LoVo (cell line): Measurements from ENCODE around the gene GJA5.

Source experiments
- DNase-seq: peaks from one replicate; pipeline ENCODE4 v3.0.0-alpha.2; 2016; ENCODE audit warnings: low spot score

Gene GJA5

DNA sequence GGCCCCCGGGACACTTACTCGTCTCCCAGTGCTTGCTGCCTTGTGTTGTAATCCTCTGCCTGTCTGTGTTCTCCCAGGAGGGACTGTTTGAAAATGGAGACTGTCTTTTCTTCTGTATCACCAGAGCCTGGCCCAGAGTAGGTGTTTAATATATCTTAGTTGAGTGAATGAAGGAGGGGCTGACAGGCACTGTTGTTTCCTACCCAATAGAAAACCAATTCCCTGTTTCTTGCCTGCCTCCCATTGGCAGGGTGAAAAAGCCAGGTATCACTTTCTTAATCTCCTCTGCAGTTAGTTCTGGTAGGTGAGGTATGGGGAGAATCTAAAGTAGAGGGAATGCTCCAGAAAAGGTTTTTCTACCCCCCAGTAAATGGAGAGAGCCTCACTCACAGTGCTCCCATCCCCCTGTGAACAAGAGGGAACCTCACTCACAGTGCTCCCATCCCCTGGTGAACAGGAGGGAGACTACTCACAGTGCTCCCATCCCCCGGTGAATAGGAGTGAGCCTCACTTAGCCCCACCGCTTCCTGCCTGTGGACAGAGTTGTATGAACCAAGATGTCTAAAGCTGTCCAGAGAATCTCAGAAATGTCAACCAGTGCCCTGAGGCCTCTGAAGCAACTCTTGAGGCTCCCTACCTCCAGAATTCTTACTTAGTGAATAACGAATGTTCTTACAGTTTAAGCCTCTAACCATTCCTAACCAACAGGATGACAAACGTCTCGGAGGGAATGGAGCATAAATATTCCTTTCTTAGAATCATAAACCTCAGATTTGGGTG lies at the start of gene GJA5:
Gene GJA5 (minus strand): TSS at position 122 of the 780 bp plus-strand sequence. CDS start 1,364 bp downstream, outside the sequence.
- no peak for DNase-seq

- DNase-seq: no peak
These were observed 48.8 kb upstream of the GJA5 start for GRCh38 chr1:147809236-147809635.

DNA sequence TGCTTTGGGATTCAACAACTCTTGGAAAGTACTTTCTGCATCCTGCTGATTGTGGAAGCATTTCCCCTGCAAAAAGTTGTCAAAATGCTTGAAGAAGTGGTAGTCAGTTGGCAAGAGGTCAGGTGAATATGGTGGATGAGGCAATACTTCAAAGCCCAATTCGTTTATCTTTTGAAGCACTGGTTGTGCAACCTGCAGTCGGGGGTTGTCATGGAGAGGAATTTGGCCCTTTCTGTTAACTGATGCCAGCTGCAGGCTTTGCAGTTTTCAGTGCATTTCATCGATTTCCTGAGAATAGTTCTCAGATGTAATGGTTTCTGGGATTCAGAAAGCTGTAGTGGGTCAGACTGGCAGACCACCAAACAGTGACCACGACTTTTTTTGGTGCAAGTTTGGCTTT lies 47.6 kb upstream of the GJA5 start:
- DNase-seq: no peak

- DNase-seq: no peak
These were observed 47.0 kb upstream of the GJA5 start for GRCh38 chr1:147807405-147807804.

DNA sequence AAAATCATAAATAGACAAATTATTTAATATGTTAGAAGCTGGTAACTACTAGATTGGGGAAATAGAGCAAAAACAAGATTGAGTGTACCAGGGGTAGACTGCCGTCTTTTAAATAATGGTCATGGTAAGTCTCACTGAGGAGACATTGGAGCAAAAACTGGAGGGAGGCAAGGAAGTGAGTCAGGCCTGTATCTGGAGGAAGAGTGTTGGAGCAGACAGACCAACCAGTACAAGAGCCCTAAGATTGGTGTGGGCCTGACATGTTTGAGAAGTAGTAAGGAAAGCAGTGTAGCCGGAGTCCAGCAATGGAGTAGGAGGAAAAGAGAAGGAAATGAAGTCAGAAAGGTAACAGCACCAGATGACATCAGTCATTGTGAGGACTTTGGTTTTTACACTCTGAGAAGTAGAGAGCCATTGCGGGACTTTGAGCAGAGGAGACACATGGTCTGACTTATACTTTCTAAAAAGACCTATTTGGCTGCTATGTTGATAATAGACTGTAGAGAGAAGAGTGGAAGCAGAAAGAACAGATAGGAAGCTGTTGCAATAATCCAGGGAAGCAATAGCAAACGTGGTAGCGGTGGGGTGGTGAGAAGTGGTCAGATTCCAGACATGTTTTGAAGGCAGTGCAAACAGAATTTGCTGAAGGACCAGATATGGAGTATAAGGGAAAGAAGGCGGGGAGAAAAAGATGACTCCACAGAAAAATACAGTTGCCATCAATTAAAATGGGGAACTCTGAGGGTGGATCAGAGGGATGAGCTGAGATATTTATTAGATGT lies 44.7 kb upstream of the GJA5 start:
- no peak for DNase-seq

DNA sequence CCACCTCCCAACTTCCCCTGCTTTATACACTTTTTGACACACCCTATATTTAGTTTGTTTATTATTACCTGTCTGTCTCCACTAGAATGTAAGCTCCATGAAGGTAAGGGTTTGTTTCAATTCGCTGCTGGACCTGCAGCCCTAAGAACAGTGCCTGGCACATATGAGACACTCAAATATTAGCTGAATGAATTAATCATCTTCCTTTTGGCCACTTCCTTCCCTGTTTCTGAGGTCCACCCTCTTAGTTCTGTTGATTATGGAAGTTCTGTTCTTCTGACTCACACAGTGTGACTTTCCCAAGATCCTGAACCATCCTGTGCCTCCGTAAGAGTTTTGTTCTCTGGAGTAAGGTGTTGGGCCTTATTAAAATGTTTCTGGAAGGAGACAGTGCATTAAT lies 40.4 kb upstream of the GJA5 start:
- no peak for DNase-seq

DNA sequence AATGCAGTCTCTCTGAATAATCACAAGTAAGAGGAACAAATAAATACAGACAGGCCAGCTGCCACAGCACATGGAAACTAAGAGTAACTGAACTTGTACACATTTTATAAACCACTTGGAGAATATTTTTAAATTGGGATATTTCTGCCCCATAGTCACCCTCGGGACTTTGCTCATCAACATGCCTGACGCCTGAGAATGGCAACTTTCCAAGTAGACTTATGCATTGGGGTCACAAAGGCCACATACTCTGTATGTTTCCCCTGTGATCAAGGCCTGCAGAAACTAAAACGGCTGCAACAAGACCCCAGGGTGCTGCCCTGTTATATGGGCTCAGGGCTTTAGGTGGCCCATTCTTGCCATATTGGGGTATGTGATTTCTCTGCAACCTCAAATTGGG lies 38.3 kb upstream of the GJA5 start:
- DNase-seq: no peak

DNA sequence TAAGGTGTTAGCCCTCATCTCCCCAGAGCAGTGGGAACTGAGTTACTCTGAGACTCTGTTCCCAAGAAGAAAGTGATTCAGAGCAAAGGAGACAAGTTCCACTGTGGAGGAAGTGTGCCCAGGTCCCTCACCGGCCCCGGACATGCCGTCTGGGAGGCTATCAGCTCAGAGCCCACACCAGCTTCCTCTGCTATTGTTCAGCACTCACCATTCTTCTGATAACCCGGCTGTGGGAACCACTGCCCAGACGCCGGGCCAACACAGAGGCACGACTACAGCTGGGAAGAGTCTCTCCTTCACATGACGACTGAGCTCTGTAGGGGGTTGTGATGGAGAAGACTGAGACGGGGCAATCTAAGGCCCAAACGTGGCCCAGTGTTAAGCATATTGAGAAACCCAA lies 34.2 kb upstream of the GJA5 start:
- DNase-seq: no peak

DNA sequence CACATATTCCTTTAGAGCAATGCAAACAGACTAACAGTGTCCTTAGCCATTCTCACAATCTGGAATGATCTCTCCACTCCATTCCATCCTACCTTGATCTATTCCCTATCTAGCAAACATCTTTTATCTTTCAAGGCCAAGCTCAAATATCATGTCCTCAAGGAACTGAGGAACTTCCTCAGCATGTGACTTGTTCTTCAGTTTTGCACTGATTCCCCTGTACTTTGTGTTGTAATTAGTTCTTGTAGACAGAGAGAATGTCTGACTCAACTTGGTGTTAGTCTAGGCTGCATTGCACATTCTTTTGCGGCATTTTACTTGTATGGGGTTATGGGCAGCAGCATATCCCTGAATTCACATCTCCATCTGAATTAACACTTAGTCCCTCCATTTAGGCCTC lies 31.5 kb upstream of the GJA5 start:
- DNase-seq: no peak

- no peak for DNase-seq
These were observed 27.4 kb upstream of the GJA5 start for GRCh38 chr1:147787765-147788164.

DNA sequence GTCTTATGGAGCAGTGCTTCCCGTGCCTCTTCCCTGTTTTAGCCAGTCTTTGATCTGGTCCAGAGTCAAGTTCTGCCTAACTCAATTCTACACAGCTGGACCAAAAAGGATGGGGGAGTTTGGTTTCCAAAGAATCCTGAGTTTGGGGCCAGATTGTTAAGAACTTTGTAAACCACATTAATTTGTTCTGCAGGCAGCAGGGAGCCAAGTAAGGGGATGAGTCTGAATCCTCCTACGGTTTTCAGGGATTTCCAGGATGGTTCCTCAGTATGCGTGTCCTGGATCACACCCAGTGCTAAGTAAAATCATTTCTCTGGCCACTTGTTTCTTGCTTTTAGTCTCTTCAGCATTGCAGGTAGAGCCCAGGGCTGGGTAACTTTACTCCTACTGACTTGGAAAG lies 26.1 kb upstream of the GJA5 start:
- DNase-seq: no peak

GRCh38 chr1:147785794-147786506 lies 25.5 kb upstream of the GJA5 start:
- DNase-seq: no peak

DNA sequence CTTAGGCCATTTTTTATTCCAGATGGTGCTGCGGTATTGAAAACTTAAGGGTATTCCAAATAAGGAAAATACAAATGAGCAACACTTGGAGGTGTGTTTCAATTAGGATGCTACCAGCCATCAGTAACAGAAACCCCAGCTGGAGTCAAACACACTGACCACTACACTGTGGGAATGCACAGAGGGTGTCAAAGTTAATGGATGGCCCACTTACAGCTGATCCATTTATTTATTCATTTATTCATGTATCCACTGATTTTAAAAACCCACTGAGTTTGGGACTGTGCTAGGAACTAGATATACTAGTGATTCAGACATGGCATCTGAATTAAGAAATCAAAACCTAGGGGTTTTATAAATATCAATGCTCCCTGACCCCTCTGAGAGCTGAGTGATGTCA lies 24.5 kb upstream of the GJA5 start:
- DNase-seq: no peak

GRCh38 chr1:147781056-147781471 lies 20.7 kb upstream of the GJA5 start:
- peak; percentile 25 for DNase-seq

- no peak for DNase-seq
These were observed 17.3 kb upstream of the GJA5 start for GRCh38 chr1:147777694-147778093.

DNA sequence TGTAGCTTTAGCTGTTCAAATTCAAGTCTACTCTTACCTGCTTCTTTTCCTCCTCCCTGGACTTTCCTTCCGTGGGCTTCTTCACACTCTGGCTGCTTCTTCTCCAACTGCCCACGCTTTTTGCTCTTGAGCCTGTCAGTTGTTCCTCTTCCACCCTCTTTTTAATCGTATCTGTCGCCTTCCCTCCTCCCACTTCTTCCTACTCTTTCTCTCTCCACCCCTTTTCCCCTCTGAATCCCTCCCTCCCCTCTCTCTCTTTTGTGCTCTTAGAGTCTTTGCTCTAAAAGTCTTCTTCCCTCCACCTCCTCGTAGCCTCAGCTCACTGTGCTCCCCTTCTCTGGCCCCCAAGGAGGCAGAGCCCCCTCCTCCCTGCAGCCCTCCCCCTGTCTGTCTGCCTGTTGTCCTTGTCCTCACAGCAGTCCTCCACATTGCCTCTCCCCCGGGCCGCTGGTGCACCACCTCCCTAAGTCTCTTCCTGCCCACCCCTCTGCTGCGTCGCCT lies 12.9 kb upstream of the GJA5 start:
- DNase-seq: no peak

DNA sequence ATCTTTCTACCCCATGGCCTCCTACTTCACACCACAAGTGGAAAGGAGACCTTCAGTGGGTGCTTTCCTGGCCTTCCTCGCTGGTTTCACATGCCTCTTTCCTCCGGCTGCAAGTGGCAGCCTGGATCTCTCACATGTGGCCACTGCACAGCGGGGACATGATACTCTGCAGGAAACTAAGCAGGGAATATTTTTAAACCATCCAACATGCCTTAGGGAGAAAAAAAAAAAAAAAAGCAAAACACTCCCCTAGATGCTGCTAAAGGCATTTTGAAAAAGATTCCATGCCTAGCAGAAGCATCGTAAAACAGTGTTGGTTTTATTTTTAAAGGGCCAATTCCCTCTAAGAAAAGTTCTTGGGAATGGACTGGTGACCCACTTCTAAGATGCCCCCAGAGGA lies 12.2 kb upstream of the GJA5 start:
- DNase-seq: no peak

- DNase-seq: peak; percentile 56
These were observed 11.1 kb upstream of the GJA5 start for GRCh38 chr1:147771226-147772125.

- DNase-seq: no peak
These were observed 8.7 kb upstream of the GJA5 start for GRCh38 chr1:147769106-147769505.

DNA sequence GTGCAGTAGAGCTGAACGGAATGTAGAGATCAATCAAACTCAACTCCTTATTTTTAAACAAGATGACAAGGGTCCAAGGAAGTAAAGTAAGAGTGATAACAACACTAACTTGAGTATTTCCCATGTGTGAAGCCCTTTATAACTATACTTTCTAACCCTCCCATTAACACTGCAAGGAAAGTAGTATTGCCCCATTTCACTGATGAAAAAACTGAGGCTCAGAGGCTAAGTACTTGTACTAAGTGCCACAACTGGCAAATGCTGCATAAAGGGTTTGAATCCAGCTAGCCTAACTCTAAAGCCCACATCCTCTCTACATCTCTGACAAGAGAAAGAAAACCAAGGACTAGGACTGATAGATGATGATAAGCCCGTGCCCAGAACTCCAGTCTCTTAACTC lies 8.2 kb upstream of the GJA5 start:
- no peak for DNase-seq

GRCh38 chr1:147768101-147768500 lies 7.7 kb upstream of the GJA5 start:
- no peak for DNase-seq
